ENCODE measurements around the gene A1BG.

DNA sequence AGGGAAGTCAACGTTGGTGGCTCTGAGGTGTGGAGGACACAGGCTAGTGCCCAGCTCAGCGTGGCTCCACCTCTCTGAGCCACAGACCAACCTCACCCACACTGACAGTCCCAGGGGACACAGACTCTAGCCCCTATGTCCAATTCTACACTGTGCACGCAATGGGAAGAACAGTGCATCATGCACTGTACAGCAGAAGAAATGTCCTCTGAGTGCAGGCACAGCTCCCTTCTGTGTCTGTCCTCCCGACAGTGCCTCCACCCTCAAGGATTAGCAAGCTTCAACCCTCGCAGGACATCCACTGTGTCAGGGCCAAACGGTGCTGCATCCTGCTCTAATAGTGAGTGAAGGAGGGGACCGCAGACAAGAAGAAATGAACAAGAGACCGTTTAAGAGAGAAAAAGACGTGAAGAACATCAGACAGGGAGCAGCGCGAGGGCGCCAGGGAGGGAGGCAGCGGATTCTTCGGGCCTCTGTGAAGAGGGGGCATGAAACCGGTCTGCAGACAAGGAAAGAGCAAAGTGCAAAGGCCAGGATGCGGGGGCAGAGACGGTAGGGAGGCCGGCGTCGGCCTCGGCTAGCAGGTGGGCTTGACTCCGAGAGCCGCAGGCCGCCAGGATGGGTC, 26.9 kb upstream of the A1BG start:
- TF ChIP-seq POLR2A (IDR thresholded peaks at IDR 0.05; ENCODE audit: low read depth, low read length): no peak
- TF ChIP-seq POLR2AphosphoS5 (IDR thresholded peaks at IDR 0.05; ENCODE audit: low read depth, low read length): no peak
